WTC11 (cell line): ENCODE measurements around the gene MICAL2. TPM values are rescaled to one million over a fixed set of nuclear protein-coding genes. Genes with fewer than 3 reads are reported as not detected.

Experiments used
- ATAC-seq: fragments of 200-7000 bp; cut with Tn5 transposase; 2 replicates; pipeline ENCODE4 v1.10.0; 2021; ENCODE audit warnings: mild to moderate bottlenecking, moderate library complexity
- CTCF ChIA-PET: fragments of 300-600 bp; sonication (Branson Sonifier 250); formaldehyde crosslinking; loops from one replicate; lab custom pipeline; 2021; ENCODE audit warnings: antibody characterized with exemption; lab: Charles Lee
- POLR2A ChIA-PET: fragments of 350-600 bp; sonication (Branson Sonifier 250); formaldehyde crosslinking; loops from one replicate; lab custom pipeline; 2021; ENCODE audit warnings: antibody characterized with exemption; lab: Charles Lee
- DNase-seq: peaks from one replicate; pipeline ENCODE4 v3.0.0; 2021; ENCODE audit warnings: low spot score
- H3K27ac Mint-ChIP-seq: 2 replicates; pipeline ENCODE4 v1.8.0; 2021; ENCODE audit warnings: mixed read lengths
- H3K27me3 Mint-ChIP-seq: 2 replicates; pipeline ENCODE4 v1.8.0; 2021; ENCODE audit warnings: low read depth, mild to moderate bottlenecking, moderate library complexity, mixed read lengths
- H3K36me3 Mint-ChIP-seq: 2 replicates; pipeline ENCODE4 v1.8.0; 2021; ENCODE audit warnings: mixed read lengths
- H3K4me1 Mint-ChIP-seq: 2 replicates; pipeline ENCODE4 v1.8.0; 2022; ENCODE audit warnings: mixed read lengths
- H3K4me3 Mint-ChIP-seq: 2 replicates; pipeline ENCODE4 v1.8.0; 2021; ENCODE audit warnings: mild to moderate bottlenecking, moderate library complexity, mixed read lengths
- H3K9me3 Mint-ChIP-seq: 2 replicates; pipeline ENCODE4 v1.8.0; 2021; ENCODE audit warnings: mixed read lengths
- AFF4 ChIP-seq: sonication (generic); formaldehyde crosslinking; IDR thresholded peaks from 2 replicates; pipeline ENCODE4 v1.8.1; 2023; ENCODE audit warnings: mild to moderate bottlenecking, missing genetic modification reagents, borderline replicate concordance
- AR ChIP-seq: fragments of 250-450 bp; sonication (Bioruptor Pico); IDR thresholded peaks from 2 replicates; pipeline ENCODE4 v1.9.0; 2021; ENCODE audit warnings: mild to moderate bottlenecking
- ATF2 ChIP-seq: sonication (generic); formaldehyde crosslinking; IDR thresholded peaks from 2 replicates; pipeline ENCODE4 v1.8.1; 2022; ENCODE audit warnings: low read depth, missing genetic modification reagents, borderline replicate concordance
- ATF6 ChIP-seq: sonication (generic); formaldehyde crosslinking; IDR thresholded peaks from 2 replicates; pipeline ENCODE4 v1.8.1; 2023; ENCODE audit warnings: mild to moderate bottlenecking, missing genetic modification reagents
- E2F4 ChIP-seq: sonication (generic); formaldehyde crosslinking; IDR thresholded peaks from 2 replicates; pipeline ENCODE4 v1.8.1; 2022; ENCODE audit warnings: low read depth, mild to moderate bottlenecking, moderate library complexity, missing genetic modification reagents, borderline replicate concordance
- EMX1 ChIP-seq: fragments of 250-450 bp; sonication (Bioruptor Pico); IDR thresholded peaks from 2 replicates; pipeline ENCODE4 v1.8.0; 2021; ENCODE audit warnings: mild to moderate bottlenecking
- ETV6 ChIP-seq: sonication (generic); formaldehyde crosslinking; IDR thresholded peaks from 2 replicates; pipeline ENCODE4 v1.8.1; 2022; ENCODE audit warnings: mild to moderate bottlenecking, missing genetic modification reagents
- HMGXB4 ChIP-seq: sonication (generic); formaldehyde crosslinking; IDR thresholded peaks from 2 replicates; pipeline ENCODE4 v1.8.1; 2023; ENCODE audit warnings: mild to moderate bottlenecking, moderate library complexity, missing genetic modification reagents
- MAX ChIP-seq: sonication (generic); formaldehyde crosslinking; IDR thresholded peaks from 2 replicates; pipeline ENCODE4 v1.8.0; 2022; ENCODE audit warnings: mild to moderate bottlenecking, missing genetic modification reagents
- MLX ChIP-seq: sonication (generic); formaldehyde crosslinking; IDR thresholded peaks from 2 replicates; pipeline ENCODE4 v1.8.1; 2023; ENCODE audit warnings: mild to moderate bottlenecking, missing genetic modification reagents, moderate library complexity
- SMAD3 ChIP-seq: sonication (generic); formaldehyde crosslinking; IDR thresholded peaks from 2 replicates; pipeline ENCODE4 v1.8.0; 2022; ENCODE audit warnings: missing genetic modification reagents, mild to moderate bottlenecking, borderline replicate concordance
- STAT6 ChIP-seq: sonication (generic); formaldehyde crosslinking; conservative IDR thresholded peaks from 2 replicates; pipeline ENCODE4 v1.8.1; 2023; ENCODE audit warnings: mild to moderate bottlenecking, low read depth, missing genetic modification reagents, moderate library complexity
- TEAD1 ChIP-seq: sonication (generic); formaldehyde crosslinking; IDR thresholded peaks from 2 replicates; pipeline ENCODE4 v1.8.0; 2022; ENCODE audit warnings: mild to moderate bottlenecking, missing genetic modification reagents
- ZBTB21 ChIP-seq: sonication (generic); formaldehyde crosslinking; IDR thresholded peaks from 2 replicates; pipeline ENCODE4 v1.8.1; 2023; ENCODE audit warnings: mild to moderate bottlenecking, missing genetic modification reagents, borderline replicate concordance
- ZNF532 ChIP-seq: fragments of 250-450 bp; sonication (Bioruptor Pico); IDR thresholded peaks from 2 replicates; pipeline ENCODE4 v1.9.0; 2021; ENCODE audit warnings: mild to moderate bottlenecking, borderline replicate concordance
- total RNA-seq: library from RNA; stranded (reverse); gene quantifications from 3 replicates; pipeline ENCODE4 v1.2.3, GENCODE V29; 2021

MICAL2 gene
- total RNA-seq, 1 experiment from 2014 or later: 3.1 TPM

- ChIA-PET POLR2A (no interaction called here), CTCF (no interaction called here)
- H3K27ac Mint-ChIP-seq: no peak overlapping the region
Observed at GRCh38 chr11:12168114-12168513, 57.7 kb downstream of the MICAL2 start.

More at GRCh38 chr11:12168114-12168513, 57.7 kb downstream of the MICAL2 start:
- H3K4me3 Mint-ChIP-seq: no peak overlapping the region
- H3K27me3 Mint-ChIP-seq: no peaks in the 10 kb centered on the region
- no peak for DNase-seq
- H3K36me3 Mint-ChIP-seq: no peaks in the 10 kb centered on the region
- H3K4me1 Mint-ChIP-seq: peaks cover 5% of the 10 kb centered on the region
- TF ChIP-seq E2F4: no peak
- TF ChIP-seq MLX (CRISPR knock-in tag): no peak
- TF ChIP-seq ATF6 (CRISPR knock-in tag): no peak
- TF ChIP-seq MAX (CRISPR knock-in tag): no peak
- TF ChIP-seq HMGXB4 (CRISPR knock-in tag): no peak
- no peak for TF ChIP-seq STAT6 (CRISPR knock-in tag)
- TF ChIP-seq AFF4 (CRISPR knock-in tag): no peak
- TF ChIP-seq ZBTB21: no peak
- no peak for TF ChIP-seq TEAD1 (CRISPR knock-in tag)
- no peak for TF ChIP-seq ATF2
- no peak for TF ChIP-seq AR (CRISPR knock-in tag)
- TF ChIP-seq SMAD3 (CRISPR knock-in tag): no peak
- TF ChIP-seq EMX1: no peak
- no peak for TF ChIP-seq ETV6 (CRISPR knock-in tag)
- no peak for TF ChIP-seq ZNF532 (CRISPR knock-in tag)
- H3K9me3 Mint-ChIP-seq: peaks cover 3% of the 10 kb centered on the region
- ATAC-seq: no peak
